Stimulated activated CD8-positive, alpha-beta memory T cell treated with anti-CD3 and anti-CD28 coated beads, Interleukin-12 subunit alpha, Interleukin-12 subunit beta, amount 100 ng/mL, for 4 hours (primary cell): Measurements from ENCODE around the gene H2BK1.

Source experiments
- DNase-seq: peaks from one replicate; pipeline ENCODE4 v3.0.0-alpha.2; 2020; ENCODE audit warnings: low read depth

The H2BK1 gene

DNA sequence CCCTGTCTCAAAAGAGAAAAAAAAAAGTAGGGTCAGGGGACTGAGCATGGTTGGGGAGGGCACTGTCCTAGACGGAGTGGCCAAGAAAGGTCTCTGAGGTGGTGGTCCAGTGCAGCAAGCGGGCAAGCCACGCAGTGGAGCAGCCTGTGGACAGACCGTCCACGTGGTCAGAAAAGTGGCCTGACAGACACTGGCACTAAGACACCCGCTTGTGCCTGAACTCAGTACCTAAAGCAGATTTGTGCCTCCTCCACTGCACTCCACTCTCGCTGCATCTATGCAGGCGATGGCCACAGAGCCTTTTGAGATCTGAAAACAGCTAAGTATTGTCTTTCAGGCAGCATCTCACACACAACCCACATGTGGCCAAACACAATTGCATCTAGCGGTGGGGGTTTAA lies 32.1 kb downstream of the H2BK1 start:
- DNase-seq, result no peak

DNA sequence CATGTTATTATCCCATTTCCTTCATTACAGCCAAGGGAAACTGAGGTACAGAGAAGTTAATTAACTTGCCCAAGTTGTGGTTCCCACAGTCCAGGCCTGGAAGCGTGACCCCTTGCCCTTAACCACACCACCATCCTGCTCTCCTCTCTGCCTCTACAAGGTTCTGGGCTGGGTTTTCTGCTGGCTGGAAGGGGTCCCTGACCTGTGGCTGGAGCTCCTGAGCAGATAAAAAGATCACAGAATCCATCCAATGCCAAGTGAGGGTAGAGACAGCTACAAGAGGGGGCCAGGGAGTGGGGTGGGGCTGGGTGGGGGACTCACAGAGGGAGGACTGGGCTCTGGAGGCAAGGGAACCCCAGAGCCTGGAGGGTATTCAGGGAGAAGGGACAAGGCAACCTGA lies 33.0 kb downstream of the H2BK1 start:
- DNase-seq, result no peak

DNA sequence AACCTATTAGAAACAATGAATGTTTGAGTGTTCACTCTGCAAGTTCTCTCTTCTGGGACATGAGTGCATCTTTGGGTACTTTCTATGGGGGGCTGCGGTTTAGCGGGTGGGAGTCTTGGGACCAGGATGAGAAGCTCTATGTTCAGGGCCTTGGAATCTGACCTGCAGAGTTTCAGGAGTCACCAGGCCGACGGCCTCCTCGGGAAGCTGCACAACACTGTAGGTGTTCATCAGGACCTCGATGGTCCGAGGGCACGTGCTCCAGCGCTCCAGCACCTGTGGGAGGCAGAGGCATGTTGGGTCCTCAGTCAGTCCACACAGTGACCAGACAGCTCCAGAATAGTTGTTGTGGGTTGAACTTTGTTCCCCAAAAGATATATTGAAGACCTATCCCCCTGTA lies 33.9 kb downstream of the H2BK1 start:
- DNase-seq, result no peak

DNA sequence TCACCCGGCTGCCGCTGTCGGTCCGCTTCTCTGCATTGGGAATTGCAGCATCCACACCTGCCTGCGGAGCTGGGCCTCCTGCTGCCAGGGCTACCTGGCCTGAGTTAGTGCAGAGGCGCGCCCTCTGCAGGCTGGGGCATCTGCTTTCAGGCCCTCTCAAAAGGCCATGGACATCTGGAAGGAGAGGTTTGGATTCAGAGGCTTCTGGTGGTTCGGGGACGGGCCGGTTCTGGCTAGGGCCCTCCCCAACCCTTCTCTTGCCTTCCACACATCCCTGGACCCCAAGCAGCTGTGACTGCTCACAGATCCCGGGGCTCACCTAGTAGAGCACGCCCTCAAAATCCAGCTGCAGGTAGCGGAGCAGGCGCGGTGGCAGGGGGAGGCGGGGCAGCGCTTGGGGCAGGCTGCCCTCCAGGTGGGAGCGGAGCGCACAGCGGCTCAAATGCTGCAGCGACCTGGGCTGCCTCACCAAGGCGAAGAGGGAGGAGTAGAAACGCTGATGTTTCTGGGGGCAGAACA lies 34.4 kb downstream of the H2BK1 start:
- no peak for DNase-seq

DNA sequence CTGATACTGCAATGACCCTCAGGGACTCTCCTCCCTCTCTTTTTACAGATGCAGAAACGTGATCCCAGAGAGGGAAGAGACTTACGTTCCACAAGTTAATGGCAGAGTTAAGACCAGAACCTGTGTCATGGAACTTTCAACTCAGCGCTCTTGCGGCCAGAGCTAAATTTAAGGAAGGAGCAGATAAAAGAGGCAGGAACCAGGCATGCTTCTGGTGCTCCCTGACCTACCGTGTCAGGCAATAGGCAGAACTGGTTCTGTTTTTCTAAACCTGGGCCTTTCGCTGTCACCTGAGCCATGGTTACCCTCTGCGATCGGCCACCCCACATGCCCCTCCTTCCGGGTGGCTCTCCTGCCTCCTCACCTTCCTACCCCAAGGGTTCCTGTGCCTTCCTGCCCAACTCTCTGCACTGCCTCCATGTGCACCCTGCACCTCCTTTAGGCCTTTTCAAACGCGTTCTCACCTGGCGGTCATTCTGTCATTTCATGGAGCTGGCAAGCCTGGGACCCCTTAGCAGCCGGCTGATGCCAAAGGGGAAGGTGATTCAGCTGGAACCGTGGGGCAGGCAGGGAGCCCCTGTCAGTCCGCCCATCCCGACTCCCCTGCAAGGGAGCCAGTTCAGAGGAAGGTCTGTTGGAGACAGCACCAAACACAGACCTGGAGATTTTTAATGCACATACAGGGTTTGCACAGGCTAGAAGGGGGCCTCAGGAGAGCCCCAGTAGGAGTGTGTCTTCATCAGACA lies 35.1 kb downstream of the H2BK1 start:
- DNase-seq, result no peak

DNA sequence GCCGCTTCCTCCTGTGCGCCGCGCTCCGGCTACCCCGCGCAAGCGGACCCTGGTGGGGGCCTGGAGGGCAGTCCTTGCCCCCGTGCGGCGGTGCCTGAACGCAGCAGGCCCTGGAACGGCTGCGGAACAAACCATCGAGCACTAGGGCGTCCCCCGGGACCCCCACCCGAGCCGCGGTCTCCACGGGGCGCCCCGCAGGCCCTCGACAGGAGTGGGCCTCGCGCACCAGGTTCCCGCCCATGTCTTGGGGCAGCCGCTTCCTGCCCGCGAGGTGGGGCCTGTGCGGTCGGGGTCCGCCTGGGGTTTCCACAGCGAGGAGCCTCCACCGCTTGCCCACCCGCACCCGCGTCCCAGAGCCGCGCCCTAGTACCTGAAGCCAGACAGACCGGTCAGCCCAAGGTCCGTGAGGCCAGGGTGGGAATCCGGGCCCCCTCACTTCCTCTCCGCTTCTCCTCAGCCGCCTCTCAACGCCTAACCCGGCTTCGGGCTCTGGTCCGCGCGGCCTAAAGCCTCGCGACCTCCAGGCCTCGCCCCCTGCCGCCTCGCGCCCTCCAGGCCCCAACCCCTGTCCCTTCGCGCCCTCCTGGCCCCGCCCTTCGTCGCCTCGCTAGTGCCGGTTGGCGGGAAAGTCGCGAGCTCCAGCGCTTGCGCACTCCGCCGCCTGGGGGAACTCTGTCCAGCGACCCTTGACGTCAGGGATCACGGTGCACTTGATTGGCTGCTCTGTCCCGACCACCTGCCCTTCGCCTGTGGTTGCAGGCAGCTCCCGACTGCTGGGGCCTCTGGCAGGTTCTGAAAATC lies 35.8 kb downstream of the H2BK1 start:
- DNase-seq, result peak; percentile 6

DNA sequence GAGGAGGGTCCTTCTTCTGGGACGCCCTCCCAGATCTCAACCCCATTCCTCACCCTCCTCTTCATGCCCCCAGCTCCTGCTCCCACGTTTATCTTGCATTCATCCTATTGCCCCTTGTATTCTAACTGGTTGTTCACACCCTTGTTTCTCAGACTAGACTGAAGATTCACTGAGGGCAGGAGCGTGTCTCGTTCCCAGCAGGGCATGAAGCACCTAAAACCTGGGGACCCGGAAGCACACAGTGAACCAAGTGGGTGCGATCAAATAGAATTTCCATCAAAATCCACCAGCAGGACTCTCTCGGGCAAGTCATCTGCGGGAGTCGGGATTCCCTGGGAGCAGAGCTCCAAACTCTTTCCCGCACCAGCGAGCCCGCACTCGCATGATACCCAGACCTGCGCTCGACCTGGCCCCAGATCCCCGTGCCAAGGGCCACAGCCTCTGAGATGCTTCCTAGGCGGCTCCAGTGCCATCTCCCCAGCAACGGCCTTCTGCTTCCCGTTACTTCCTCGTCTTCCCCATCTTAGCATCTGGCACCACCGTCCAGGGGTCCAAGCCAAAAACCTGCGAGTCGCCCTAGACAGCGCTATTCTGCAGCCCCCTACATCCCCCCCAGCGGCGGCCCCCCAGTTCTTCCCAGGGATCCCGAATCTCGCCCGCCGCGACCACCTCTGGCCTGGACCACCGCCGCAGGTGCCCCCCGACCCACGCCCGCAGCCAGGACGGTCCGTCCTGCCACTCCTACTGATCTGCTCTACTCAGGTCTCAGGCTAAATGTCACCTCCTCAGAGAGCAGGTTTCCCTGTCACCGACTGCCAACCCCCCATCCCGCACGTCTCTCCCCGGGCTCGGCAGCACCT lies 36.7 kb downstream of the H2BK1 start:
- no peak for DNase-seq

DNA sequence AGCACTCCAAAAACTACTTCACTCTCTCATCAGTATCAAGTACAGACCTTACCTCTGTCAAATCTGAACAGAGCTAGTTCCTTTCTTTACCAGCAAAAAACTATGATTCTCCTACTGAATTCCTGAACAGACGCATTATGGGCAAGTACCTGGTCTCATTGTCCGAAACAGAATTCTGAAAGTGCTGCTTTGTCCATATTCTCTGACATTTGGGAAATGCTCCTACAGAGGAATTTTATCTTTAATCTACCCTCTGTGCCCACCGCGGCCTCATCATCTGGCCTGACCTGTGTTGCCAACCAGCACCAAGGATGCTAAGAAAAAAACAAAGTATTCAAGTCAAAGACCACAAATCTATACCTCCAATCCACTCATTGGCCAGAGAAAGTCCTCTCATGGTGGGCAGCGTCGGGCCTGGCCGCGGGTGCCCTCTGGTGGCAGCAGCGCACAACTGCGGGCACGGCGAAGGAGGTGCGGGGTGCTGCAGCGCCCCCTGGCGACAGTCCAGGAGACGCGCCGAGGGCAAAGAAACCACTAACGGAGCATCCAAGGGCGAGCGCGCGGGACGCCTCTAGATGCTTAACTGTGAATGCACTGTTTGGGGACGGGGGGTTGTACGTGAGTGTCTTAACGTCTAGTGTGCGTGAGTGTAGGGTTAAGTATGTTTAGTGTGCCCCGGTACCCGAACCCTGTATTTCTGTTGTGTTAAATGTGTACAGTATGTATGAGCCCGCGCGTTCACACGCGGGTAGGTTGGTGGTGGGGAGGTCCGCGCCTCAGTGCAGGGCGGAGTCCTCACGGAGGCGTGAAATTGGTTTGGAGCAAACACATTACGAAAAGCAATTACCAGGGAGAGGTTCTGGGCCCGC lies 37.8 kb downstream of the H2BK1 start:
- DNase-seq, result peak; percentile 63

DNA sequence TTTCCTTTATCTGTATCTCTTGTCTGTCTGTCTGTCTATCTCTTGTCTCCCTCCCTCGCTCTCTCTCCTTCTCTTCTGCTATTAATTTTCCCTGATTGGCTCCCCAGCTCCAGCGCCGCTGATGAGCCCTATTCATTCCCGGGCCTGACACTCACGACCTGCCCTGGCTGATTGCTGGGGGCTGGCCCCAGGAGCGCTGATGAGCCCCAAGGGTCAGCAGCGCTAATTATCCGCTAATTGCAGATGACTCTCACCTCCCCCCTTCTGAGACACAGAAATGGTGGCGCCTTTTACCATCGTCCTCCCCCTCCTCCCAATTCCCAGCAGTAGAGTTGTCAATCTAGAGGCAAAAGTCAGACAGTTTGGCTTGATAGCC lies 41.5 kb downstream of the H2BK1 start:
- DNase-seq, result no peak

DNA sequence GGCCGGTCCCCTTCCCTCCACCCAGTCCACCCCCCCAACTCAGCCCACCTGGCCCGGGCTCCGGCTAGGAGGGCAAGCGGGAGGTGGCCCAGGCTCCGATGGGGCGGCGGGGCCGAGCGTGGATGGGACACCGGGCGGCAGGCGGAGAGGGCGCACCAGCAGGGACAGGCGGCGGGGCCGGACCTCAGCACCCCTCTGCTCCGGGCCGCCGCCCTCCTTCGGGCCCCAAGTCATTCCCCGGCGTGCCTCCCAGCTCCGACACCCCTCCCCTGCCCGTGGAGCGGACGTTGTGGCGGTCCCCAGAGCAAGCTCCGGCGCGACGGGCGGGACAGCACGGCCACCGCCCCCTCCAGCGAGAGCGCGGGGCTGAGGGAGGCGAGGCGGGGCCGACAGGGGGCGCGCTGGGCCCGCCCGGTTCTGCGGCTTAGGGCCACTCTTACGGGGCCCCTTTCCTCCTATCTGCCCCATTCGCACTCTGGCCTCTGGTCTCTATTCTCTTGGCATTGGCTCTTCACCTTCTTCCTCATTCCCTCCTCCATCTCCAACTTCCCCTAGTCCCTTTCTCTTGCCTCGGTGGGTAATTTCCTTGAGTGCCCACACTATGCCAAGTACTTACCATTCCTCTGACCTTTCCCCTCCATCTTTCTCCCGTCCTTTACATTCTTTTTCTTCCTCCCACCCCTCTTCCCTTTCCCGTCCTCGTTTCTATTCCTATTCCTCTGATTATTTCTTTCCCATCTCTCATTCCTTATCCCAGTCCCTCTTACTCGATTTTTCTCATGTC lies 42.1 kb downstream of the H2BK1 start:
- peak; percentile 31 for DNase-seq

DNA sequence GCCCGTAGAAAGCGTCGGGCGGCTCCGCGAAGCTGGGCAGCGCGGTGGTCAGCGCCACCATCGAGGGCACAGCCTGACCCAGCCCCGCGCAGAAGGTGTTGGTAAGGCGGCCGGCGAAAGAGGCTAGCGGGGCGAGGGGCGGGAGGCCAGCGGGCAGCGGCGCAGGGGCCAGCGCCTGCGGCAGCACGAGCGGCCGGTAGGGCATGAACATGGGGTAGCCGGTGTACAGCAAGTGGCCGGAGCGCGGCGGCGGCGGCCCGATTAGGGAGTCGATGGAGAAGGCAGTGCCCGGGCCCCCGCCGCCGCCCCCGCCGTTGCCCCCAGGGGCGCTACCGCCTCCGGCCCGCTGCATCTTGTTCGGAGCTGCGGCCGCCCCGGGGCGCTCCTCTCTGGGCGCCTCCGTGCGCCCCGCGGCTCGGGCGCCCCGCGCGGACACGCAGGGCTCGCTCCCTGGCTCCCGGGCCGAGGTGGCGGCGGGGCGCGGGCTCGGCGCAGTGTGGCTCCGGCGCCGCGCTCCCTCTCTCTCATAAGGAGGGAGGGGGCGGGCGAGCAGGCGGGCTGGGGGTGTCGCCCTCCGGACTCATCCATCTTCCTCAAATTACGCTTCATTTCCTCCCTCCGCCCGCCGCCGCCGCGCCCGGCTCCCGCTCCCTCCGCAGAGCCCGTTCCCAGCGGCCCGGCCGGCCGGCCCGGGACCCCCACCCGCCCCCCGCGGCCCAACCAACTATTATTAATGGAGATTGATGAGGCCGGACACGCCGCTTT lies 42.9 kb downstream of the H2BK1 start, which contains the start of gene GBX1:
Gene GBX1, minus strand, starts transcription at position 498 of the 765 bp plus-strand sequence. Its CDS starts 146 bp downstream, at position 352.
- no peak for DNase-seq

DNA sequence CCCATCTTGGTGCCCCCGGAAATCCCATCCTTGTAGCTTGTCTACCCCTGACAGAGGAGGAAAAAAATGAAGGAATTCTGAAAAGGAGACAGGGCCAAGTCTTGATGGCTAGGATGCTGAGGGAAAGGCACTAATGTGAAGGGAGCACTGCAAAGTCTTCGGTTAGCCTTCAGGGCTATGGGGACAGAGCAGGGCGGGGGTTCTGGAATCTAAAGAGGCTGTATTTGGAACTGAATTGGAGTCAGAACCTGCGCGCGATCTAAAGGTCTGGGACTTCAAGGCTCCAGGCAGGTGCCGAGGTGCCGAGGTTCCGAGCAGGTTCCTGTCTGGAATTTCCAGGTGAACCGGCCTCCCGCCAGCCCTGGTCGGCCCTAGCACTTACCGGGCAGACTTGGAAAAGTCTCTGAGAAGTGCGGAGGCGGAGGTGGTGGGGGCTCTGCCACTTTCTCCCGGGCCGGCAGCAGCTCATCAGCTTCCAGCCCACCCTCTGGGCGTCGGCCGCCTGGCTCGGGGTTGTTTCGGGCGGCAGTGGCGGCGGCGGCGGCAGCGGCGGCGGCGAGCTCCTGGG lies 43.6 kb downstream of the H2BK1 start:
- DNase-seq, result no peak

DNA sequence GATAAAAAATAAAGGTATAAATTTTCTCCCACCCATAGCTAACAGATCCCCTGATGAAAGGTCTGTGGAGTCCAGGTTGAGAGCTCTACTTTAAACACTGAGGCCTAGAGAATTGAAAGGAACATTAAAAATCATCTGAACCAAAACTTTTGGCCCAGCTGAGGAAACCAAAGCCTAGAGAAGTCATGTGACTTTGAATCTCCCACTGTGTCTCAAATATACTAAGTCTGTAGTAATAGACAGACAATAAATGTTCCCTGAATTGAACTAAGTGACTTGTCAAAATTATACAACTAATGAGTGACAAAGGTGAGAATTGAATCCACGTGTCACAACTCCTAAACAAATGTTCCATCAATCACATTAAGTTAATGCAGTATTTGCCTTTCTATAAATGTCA lies 48.5 kb downstream of the H2BK1 start:
- DNase-seq, result no peak
